Loucy (cell line): ENCODE results near the gene ANKRD33B.

Experiments
- H2AFZ ChIP-seq: fragments of 200-600 bp; sonication (generic); 2 replicates; pipeline ENCODE4 v1.6.0; 2016; ENCODE audit warnings: antibody characterized with exemption, mild to moderate bottlenecking, low read length, moderate library complexity
- H3F3A ChIP-seq: fragments of 200-600 bp; 2 replicates; pipeline ENCODE4 v1.6.0; 2016; ENCODE audit warnings: antibody characterized with exemption, low read depth, mild to moderate bottlenecking
- H3K27me3 ChIP-seq: fragments of 200-600 bp; sonication (generic); 2 replicates; pipeline ENCODE4 v1.6.1; 2014; ENCODE audit warnings: low read length, mild to moderate bottlenecking; ENCODE audit not compliant: insufficient read depth, poor library complexity, severe bottlenecking
- H3K36me3 ChIP-seq: fragments of 200-600 bp; sonication (generic); 2 replicates; pipeline ENCODE4 v1.6.1; 2016; ENCODE audit warnings: low read length; ENCODE audit not compliant: insufficient read depth
- H3K4me1 ChIP-seq: fragments of 200-600 bp; sonication (generic); 2 replicates; pipeline ENCODE4 v1.5.1; 2014; ENCODE audit warnings: low read length, mild to moderate bottlenecking; ENCODE audit not compliant: insufficient read depth, poor library complexity, severe bottlenecking
- H3K4me2 ChIP-seq: fragments of 200-600 bp; sonication (generic); 2 replicates; pipeline ENCODE4 v1.6.0; 2014; ENCODE audit warnings: antibody characterized with exemption, low read length, low read depth, mild to moderate bottlenecking; ENCODE audit not compliant: poor library complexity, severe bottlenecking
- H3K4me3 ChIP-seq: fragments of 200-600 bp; sonication (generic); 2 replicates; pipeline ENCODE4 v1.5.1; 2014; ENCODE audit warnings: low read length, mild to moderate bottlenecking, mixed read lengths; ENCODE audit not compliant: poor library complexity, severe bottlenecking
- H3K79me2 ChIP-seq: fragments of 200-600 bp; sonication (generic); 2 replicates; pipeline ENCODE4 v1.6.1; 2014; ENCODE audit warnings: low read length; ENCODE audit not compliant: insufficient read depth
- H3K9ac ChIP-seq: fragments of 200-600 bp; sonication (generic); 2 replicates; pipeline ENCODE4 v1.6.0; 2014; ENCODE audit warnings: mild to moderate bottlenecking, low read depth, low read length, moderate library complexity; ENCODE audit not compliant: poor library complexity, severe bottlenecking
- H3K9me2 ChIP-seq: fragments of 200-600 bp; sonication (generic); replicated peaks from 2 replicates; pipeline ENCODE4 v1.6.1; 2016; ENCODE audit warnings: low read depth, low read length, mixed read lengths
- H3K9me3 ChIP-seq: fragments of 200-600 bp; sonication (generic); 2 replicates; pipeline ENCODE4 v1.6.1; 2014; ENCODE audit warnings: mild to moderate bottlenecking, antibody characterized with exemption, low read length, low read depth; ENCODE audit not compliant: insufficient read depth
- H4K20me1 ChIP-seq: fragments of 200-600 bp; sonication (generic); 2 replicates; pipeline ENCODE4 v1.6.0; 2014; ENCODE audit warnings: antibody characterized with exemption, low read length, mild to moderate bottlenecking; ENCODE audit not compliant: insufficient read depth, poor library complexity, severe bottlenecking
- EZH2phosphoT487 ChIP-seq: fragments of 200-600 bp; IDR thresholded peaks from 2 replicates; pipeline ENCODE4 v1.6.1; 2018; ENCODE audit warnings: antibody characterized with exemption, mild to moderate bottlenecking, moderate library complexity, borderline replicate concordance
- TF ChIP-seq, protein P1 (sequence below): fragments of 200-600 bp; sonication (generic); conservative IDR thresholded peaks from 2 replicates; pipeline ENCODE4 v1.5.1; 2014; ENCODE audit warnings: mild to moderate bottlenecking, antibody characterized with exemption, low read length

ANKRD33B gene

DNA sequence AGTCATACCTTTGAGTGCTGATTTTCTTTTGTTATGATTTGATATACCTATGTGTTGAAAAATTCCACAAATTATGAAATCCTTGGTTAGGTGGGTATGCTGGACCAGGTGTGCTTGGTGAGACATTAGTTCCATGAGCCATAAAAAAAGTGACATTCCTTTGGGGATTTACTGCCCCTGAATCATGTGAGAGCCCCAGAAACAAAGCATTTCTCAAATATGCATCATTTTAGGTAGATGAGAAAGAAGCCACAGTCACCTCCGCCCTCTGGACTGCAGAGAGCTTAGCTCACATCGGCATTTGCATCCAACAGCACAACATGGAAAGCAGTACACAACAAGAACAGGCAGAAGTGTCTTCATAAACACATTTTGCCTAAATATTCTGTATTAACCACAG is 141.9 kb downstream of the ANKRD33B start:
- H3K9me2 ChIP-seq = no peaks in the 10 kb centered on the region
- peaks cover 28% of the 10 kb centered on the region for H3K4me1 ChIP-seq
- H3K27me3 ChIP-seq = no peaks in the 10 kb centered on the region
- peaks cover 4% of the 10 kb centered on the region; the same call in 1 of the 2 replicates for H3K79me2 ChIP-seq
- peaks cover 6% of the 10 kb centered on the region for H4K20me1 ChIP-seq
- peak overlapping the region; percentile 41 for H3K4me3 ChIP-seq
- no peaks in the 10 kb centered on the region; the same call in 1 of the 2 replicates for H3K36me3 ChIP-seq
- H3K9ac ChIP-seq = peak overlapping the region; percentile 13
- H3K4me2 ChIP-seq = peak overlapping the region; percentile 72
- H3F3A ChIP-seq = no peaks in the 10 kb centered on the region; the same call in 1 of the 2 replicates
- TF ChIP-seq, protein P1, sequence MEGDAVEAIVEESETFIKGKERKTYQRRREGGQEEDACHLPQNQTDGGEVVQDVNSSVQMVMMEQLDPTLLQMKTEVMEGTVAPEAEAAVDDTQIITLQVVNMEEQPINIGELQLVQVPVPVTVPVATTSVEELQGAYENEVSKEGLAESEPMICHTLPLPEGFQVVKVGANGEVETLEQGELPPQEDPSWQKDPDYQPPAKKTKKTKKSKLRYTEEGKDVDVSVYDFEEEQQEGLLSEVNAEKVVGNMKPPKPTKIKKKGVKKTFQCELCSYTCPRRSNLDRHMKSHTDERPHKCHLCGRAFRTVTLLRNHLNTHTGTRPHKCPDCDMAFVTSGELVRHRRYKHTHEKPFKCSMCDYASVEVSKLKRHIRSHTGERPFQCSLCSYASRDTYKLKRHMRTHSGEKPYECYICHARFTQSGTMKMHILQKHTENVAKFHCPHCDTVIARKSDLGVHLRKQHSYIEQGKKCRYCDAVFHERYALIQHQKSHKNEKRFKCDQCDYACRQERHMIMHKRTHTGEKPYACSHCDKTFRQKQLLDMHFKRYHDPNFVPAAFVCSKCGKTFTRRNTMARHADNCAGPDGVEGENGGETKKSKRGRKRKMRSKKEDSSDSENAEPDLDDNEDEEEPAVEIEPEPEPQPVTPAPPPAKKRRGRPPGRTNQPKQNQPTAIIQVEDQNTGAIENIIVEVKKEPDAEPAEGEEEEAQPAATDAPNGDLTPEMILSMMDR = no peak
- no peak for TF ChIP-seq EZH2phosphoT487
- H2AFZ ChIP-seq = no peak overlapping the region
- no peaks in the 10 kb centered on the region for H3K9me3 ChIP-seq

DNA sequence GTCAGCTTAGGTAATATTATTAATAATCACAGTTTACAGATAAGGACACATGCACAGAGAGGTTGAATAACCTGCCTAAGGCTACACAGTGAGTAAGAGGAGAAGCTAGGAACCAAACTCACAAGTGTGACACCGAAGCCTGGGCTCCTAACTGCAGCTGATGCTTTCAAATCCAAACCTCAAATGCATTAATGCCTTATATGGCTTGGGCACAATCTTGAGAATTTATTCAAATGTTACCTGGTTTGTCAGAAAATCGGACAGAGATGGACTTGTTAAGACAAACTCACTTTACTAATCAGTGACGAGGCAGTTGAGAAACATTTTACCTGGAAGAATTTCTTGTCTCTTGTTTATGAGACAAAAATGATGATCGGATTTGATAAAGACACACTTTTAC is 142.5 kb downstream of the ANKRD33B start:
- H3F3A ChIP-seq = no peaks in the 10 kb centered on the region; the same call in 1 of the 2 replicates

More for the DNA sequence above, 142.5 kb downstream of the ANKRD33B start:
- Histone ChIP-seq H3K9ac (no peak overlapping the region), H3K27me3 (no peaks in the 10 kb centered on the region), H3K36me3 (no peaks in the 10 kb centered on the region; the same call in 1 of the 2 replicates), H3K4me1 (peaks cover 28% of the 10 kb centered on the region), H3K4me2 (no peak overlapping the region), H3K4me3 (no peak overlapping the region), H3K79me2 (peaks cover 4% of the 10 kb centered on the region; the same call in 1 of the 2 replicates), H3K9me2 (no peaks in the 10 kb centered on the region), H2AFZ (no peak overlapping the region), H3K9me3 (no peaks in the 10 kb centered on the region), H4K20me1 (peaks cover under 1% of the 10 kb centered on the region)
- TF ChIP-seq, protein P1 = no peak
- no peak for TF ChIP-seq EZH2phosphoT487
